Large intestine (tissue), 3 donors: ENCODE results near the gene TNRC18. TPM values are rescaled to one million over a fixed set of nuclear protein-coding genes. Genes with fewer than 3 reads are reported as not detected.

Source experiments
- DNase-seq, 2 donors: peaks; one replicate each; pipeline versions ENCODE4 v3.0.0 to v3.0.0-alpha.2; 2013
- H3K27ac ChIP-seq: one replicate; pipeline ENCODE4 v1.5.1; 2013; ENCODE audit warnings: low read length
- H3K27me3 ChIP-seq: 2 replicates; pipeline ENCODE4 v1.6.1; 2013; ENCODE audit warnings: low read length; ENCODE audit not compliant: control insufficient read depth, insufficient read depth
- H3K36me3 ChIP-seq: 2 replicates; pipeline ENCODE4 v1.6.1; 2013; ENCODE audit warnings: low read length; ENCODE audit not compliant: control insufficient read depth, insufficient read depth
- H3K4me1 ChIP-seq: one replicate; pipeline ENCODE4 v1.6.1; 2013; ENCODE audit warnings: low read length; ENCODE audit not compliant: control insufficient read depth, insufficient read depth
- H3K4me3 ChIP-seq: one replicate; pipeline ENCODE4 v1.5.1; 2013; ENCODE audit warnings: low read length
- H3K9me3 ChIP-seq: one replicate; pipeline ENCODE4 v1.6.1; 2013; ENCODE audit warnings: mild to moderate bottlenecking, low read depth, low read length, moderate library complexity; ENCODE audit not compliant: control insufficient read depth
- WGBS: methylation state at CpG from one replicate; pipeline ENCODE4 v1.1.5; 2013; ENCODE audit warnings: low lambda C conversion rate; ENCODE audit not compliant: insufficient coverage; 5-methylcytosine and 5-hydroxymethylcytosine counted together
- polyA plus RNA-seq: library from polyadenylated mRNA; unstranded; fragments of 120-200 nt; gene quantifications from one replicate; pipeline ENCODE4 v1.2.1, GENCODE V29; 2013

Gene TNRC18
- polyA plus RNA-seq, 1 donor, result 78.4 TPM

DNA sequence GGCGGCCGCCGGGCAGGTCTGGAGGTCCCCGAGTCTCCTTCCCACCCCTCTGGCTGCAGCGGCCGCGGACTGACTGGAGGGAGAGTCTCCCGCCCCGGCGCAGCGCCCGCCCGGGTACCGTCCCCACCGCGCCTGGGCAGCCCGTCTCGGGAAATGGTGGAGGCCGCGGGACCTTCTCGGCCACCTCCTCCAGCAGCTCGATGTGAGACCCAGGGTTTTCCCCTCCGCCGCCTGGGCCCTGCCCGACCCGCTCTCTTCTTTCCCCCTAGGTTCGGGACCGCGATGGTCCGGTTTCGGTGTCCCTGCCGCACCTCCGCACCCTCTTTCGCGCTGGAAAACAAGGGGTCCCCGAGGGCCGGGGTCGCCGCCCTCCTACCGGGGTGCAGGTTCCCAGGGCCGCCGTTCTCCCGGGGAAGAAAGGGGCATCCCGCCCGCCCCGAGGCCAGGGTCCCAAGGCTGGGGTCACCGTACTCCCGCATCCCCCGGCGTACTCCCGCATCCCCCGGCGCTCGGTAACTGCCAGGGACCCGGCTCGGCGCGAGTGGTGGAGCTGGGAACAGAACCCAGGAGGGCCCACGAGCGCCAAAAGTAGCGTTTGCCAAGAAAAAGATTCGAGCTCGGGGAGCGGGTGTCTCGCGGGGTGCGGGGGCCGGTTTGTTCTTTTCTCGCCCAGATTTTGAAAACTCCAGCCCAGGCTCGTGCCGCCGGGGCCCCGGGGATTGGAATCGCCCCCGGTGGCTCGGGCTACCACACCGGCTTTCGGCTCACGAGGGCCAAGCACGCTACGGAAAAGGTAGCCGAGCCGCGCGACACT lies 3.4 kb downstream of the TNRC18 start:
- Histone ChIP-seq H3K9me3 (no peaks in the 10 kb centered on the region), H3K36me3 (peaks cover 16% of the 10 kb centered on the region), H3K4me1 (peaks cover 19% of the 10 kb centered on the region), H3K4me3 (peak overlapping the region; percentile 83), H3K27me3 (no peaks in the 10 kb centered on the region), H3K27ac (peak overlapping the region; percentile 73)
- no CpG with 5 or more reads among the region's 85 CpGs for WGBS
- DNase-seq, result no peak

DNA sequence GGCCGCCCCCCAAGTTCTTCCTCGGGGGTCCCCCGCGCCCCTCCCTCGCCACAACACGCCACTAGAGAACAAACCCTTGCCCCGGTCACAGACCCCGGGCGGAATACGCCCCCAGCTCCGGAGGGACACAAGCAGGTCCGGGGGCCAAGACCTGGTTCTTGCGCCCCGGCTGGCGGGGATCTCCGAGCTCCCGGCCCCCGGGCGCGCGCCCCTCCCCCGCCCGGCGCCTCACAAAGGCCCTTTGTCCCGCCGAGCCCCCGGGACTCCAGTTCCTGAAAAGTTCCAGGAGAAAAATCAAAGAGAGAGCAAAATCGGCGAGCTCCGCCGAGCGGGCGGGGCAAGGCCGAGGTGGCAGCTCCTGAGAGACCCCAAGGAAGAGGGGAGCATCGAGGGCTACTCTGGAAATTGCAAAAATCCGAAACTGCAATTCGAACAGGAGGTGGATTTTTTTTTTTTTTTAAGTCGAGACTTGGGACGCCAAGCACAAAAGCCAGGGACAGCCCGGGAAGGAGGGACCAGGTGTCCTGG lies 4.0 kb downstream of the TNRC18 start:
- H3K27me3 ChIP-seq, result no peaks in the 10 kb centered on the region
- peak in 1 of 2 donors; percentile 46 for DNase-seq
- peaks cover 20% of the 10 kb centered on the region for H3K36me3 ChIP-seq
- WGBS, result no CpG with 5 or more reads among the region's 40 CpGs
- no peaks in the 10 kb centered on the region for H3K9me3 ChIP-seq
- H3K4me3 ChIP-seq, result peak overlapping the region; percentile 83
- peaks cover 19% of the 10 kb centered on the region for H3K4me1 ChIP-seq
- peak overlapping the region; percentile 73 for H3K27ac ChIP-seq

- DNase-seq, result no peak
- peaks cover 20% of the 10 kb centered on the region for H3K36me3 ChIP-seq
- peak overlapping the region; percentile 83 for H3K4me3 ChIP-seq
- peak overlapping the region; percentile 73 for H3K27ac ChIP-seq
- no peaks in the 10 kb centered on the region for H3K9me3 ChIP-seq
- peaks cover 23% of the 10 kb centered on the region for H3K4me1 ChIP-seq
- no peaks in the 10 kb centered on the region for H3K27me3 ChIP-seq
- WGBS, result no CpG with 5 or more reads among the region's 6 CpGs
These were observed 5.4 kb downstream of the TNRC18 start for GRCh38 chr7:5418285-5418582.

GRCh38 chr7:5417106-5418071 lies 6.2 kb downstream of the TNRC18 start:
- WGBS, result 100% methylated on average over 1 of the region's 15 CpGs
- H3K4me1 ChIP-seq, result peaks cover 23% of the 10 kb centered on the region
- H3K4me3 ChIP-seq, result peak overlapping the region; percentile 83

DNA sequence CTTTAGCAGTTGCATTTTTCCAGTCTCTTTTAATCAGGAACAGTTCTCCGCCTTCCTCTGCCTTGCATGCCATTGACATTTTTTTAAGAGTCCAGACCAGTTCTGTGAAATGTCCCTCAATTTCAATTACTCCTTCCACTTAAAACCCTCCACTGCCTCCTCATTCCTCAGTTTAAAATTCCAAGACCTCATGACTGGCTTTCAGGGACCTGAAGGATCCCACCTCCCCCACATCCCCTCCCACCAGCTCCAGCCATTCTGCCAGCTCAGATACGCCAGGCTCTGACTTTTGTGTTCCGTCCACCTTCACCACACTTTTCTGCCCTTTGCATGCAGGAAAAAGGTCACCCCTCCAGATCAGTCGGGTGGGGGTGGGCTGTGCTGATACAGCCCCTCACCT lies 8.7 kb downstream of the TNRC18 start:
- Histone ChIP-seq H3K9me3 (no peaks in the 10 kb centered on the region), H3K4me1 (peaks cover 23% of the 10 kb centered on the region), H3K36me3 (peaks cover 29% of the 10 kb centered on the region), H3K4me3 (no peak overlapping the region), H3K27me3 (no peaks in the 10 kb centered on the region), H3K27ac (no peak overlapping the region)
- WGBS, result no CpG with 5 or more reads among the region's 4 CpGs
- DNase-seq, result no peak

More at GRCh38 chr7:5417106-5418071, 6.2 kb downstream of the TNRC18 start:
- Histone ChIP-seq H3K27ac (peak overlapping the region; percentile 73), H3K9me3 (no peaks in the 10 kb centered on the region), H3K36me3 (peaks cover 23% of the 10 kb centered on the region), H3K27me3 (no peaks in the 10 kb centered on the region)
- DNase-seq, result no peak

DNA sequence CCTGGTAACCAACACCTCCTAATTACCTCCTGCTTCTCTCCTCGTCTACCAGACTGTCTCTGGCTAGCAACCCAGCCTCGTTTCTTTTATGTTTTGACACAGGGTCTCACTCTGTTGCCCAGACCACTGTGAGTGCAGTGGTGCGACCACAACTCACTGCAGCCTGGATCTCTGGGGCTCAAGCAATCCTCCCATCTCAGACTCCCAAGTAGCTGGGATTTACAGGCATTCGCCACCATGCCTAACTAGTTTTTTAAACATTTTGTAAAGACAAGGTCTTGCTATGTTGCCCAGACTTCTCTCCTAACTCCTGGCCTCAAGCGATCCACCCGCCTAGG lies 10.2 kb downstream of the TNRC18 start:
- Histone ChIP-seq H3K4me1 (peaks cover 15% of the 10 kb centered on the region), H3K4me3 (no peak overlapping the region), H3K27me3 (no peaks in the 10 kb centered on the region), H3K36me3 (peaks cover 38% of the 10 kb centered on the region), H3K9me3 (no peaks in the 10 kb centered on the region), H3K27ac (no peak overlapping the region)
- 100% methylated on average over 1 of the region's 6 CpGs for WGBS
- DNase-seq, result no peak

DNA sequence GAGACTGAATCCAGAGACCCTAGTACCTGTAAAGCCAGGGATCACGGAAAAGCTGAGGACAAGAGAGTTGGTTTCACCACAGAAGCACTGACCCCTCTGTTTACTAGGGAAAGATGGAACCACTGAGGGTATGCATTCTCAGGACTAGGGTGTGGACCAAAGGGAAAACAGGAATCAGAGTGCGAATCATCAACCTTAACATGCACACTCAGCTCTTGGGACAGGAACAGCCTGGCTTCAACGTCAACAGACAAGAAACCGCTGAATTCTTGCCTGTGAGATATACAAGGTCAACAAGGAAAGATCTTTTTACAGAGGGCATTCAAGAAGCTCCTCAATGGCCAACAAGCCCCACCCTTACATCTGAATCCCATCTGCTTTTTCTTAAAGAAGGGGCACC lies 14.9 kb downstream of the TNRC18 start:
- no peak overlapping the region for H3K27ac ChIP-seq
- H3K27me3 ChIP-seq, result no peaks in the 10 kb centered on the region
- no peaks in the 10 kb centered on the region for H3K9me3 ChIP-seq
- peaks cover 42% of the 10 kb centered on the region for H3K36me3 ChIP-seq
- H3K4me3 ChIP-seq, result no peak overlapping the region
- no peak for DNase-seq
- no CpG with 5 or more reads among the region's 4 CpGs for WGBS
- H3K4me1 ChIP-seq, result peaks cover 6% of the 10 kb centered on the region

DNA sequence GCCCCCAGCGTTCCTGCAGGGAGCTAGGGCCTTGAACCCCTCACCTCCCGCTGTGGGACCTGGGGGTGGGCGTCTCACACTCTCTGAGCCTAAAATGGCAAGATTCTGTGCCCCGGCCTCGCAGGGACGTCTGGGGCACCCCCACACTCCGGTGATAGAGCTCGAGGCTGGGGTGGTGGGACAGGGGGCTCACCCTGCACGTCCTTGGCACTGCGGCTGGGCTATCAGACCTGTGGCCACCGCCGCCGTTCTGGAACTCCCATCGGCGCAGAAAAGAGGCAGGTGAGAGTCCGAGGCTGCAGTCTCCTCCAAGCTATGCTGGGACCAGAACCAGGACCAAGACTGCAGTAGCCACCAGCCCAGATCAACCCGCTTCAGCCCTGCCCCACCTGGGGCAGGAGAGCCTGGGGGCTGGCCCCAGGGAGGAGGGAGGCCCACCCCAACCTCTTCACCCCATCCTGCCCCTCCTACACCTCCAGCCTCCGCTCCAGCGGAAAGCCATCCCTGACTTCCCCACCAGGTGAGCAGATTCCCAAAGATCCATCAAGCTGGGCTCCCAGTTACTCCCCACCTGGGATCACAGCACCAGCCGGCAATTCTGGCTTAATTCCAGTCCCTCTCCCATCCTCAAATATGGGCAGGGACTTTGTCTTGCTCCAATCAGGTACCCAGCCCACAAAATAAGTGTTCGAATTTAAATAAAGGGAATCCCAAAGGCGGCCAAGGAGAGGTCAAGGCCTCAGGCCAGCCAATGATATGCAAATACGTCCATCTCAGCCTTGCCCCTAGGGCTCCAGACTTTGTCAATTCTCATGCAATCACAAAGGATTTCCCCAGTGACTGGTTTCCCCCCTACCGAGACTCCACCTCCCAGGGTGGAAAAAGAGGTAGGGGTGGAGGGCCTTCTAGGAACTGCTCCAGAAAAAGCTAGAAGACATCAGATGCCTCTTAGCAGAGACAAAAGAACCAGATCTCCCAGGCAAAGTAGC lies 16.4 kb downstream of the TNRC18 start:
- H3K4me3 ChIP-seq, result no peak overlapping the region
- H3K27ac ChIP-seq, result no peak overlapping the region
- H3K27me3 ChIP-seq, result no peaks in the 10 kb centered on the region
- H3K4me1 ChIP-seq, result peaks cover 3% of the 10 kb centered on the region
- peaks cover 44% of the 10 kb centered on the region for H3K36me3 ChIP-seq
- no CpG with 5 or more reads among the region's 24 CpGs for WGBS
- DNase-seq, result no peak
- H3K9me3 ChIP-seq, result no peaks in the 10 kb centered on the region

- peaks cover 4% of the 10 kb centered on the region for H3K9me3 ChIP-seq
- H3K27me3 ChIP-seq, result no peaks in the 10 kb centered on the region
- H3K27ac ChIP-seq, result no peak overlapping the region
- H3K36me3 ChIP-seq, result peaks cover 44% of the 10 kb centered on the region
- no peak overlapping the region for H3K4me3 ChIP-seq
- no peak for DNase-seq
- no CpG with 5 or more reads among the region's 8 CpGs for WGBS
- peaks cover 8% of the 10 kb centered on the region for H3K4me1 ChIP-seq
These were observed 19.2 kb downstream of the TNRC18 start for GRCh38 chr7:5404421-5404826.
